HFF-Myc (cell line): ENCODE data around the gene RGS21.

Experiments used
- DNase-seq: peaks from one replicate; pipeline ENCODE4 v3.0.0-alpha.2; 2011; ENCODE audit warnings: low read depth; ENCODE audit errors: extremely low read depth
- H3K4me3 ChIP-seq: replicated peaks from 2 replicates; pipeline ENCODE4 v1.5.1; 2011; ENCODE audit warnings: low read depth, mild to moderate bottlenecking, control low read depth, low read length
- TF ChIP-seq, protein P1 (sequence below): IDR thresholded peaks from 2 replicates; pipeline ENCODE4 v1.5.1; 2012; ENCODE audit warnings: mild to moderate bottlenecking, low read depth, low read length, control low read depth; ENCODE audit errors: missing control alignments

Gene RGS21

DNA sequence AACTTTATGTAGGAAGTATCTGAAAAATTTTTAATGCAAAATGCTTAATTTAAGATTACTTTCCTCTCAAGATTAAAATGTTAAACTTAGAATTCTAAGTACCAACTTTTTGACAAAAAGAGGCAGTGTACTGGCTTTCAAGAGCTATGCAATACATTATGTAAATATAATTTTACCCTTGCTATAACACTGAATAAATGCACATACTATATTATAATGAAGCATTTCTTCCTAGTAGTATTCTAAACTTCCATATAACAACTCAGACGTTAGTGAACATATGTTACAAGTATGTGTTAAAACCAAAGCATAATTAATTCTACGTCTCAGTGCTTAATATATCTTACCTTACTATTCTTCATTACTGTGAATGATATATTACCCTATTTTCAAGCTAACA is 58.5 kb downstream of the RGS21 start:
- no peak overlapping the region for H3K4me3 ChIP-seq
- TF ChIP-seq, protein P1, sequence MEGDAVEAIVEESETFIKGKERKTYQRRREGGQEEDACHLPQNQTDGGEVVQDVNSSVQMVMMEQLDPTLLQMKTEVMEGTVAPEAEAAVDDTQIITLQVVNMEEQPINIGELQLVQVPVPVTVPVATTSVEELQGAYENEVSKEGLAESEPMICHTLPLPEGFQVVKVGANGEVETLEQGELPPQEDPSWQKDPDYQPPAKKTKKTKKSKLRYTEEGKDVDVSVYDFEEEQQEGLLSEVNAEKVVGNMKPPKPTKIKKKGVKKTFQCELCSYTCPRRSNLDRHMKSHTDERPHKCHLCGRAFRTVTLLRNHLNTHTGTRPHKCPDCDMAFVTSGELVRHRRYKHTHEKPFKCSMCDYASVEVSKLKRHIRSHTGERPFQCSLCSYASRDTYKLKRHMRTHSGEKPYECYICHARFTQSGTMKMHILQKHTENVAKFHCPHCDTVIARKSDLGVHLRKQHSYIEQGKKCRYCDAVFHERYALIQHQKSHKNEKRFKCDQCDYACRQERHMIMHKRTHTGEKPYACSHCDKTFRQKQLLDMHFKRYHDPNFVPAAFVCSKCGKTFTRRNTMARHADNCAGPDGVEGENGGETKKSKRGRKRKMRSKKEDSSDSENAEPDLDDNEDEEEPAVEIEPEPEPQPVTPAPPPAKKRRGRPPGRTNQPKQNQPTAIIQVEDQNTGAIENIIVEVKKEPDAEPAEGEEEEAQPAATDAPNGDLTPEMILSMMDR, result no peak

DNA sequence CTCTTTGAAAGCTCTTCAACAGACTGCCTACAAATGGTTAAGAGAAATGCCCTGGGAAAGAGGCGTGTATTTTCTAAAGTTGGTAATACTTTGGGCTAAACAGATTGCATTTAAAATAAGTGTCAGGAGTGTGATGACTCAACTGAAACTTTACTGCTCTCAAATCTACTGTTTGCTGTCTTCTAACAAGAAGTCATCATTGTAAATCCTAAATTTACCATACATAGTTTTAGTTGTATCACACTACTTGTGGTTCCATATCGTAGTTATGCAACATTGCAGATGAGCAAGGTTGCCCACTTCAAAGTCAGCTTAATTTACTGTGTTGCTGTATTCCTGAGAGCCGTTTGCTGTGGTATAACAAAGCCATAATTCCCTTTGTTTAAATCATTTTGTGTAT is 59.6 kb downstream of the RGS21 start:
- H3K4me3 ChIP-seq, result no peak overlapping the region
- TF ChIP-seq, protein P1, result no peak
- DNase-seq, result no peak

More for the DNA sequence above, 58.5 kb downstream of the RGS21 start:
- no peak for DNase-seq

DNA sequence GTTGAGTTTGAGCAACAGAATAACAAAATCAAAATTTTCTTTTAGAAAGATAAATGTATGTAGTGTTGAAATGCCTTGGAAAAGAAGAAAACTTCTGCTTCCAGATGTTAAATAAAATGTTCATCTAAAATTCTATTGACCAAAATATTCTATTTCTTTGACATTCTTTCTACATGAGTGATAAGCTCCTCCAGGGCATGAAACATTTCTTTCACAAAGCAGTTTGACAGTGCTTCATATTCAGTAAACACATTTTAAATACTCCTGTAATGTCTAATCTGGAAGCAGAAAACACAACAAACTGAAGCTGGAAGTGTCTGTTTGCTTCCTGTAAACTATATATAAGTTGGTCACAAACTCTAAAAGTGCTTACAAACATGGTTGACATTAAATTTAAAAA is 61.5 kb downstream of the RGS21 start:
- DNase-seq, result no peak
- TF ChIP-seq, protein P1, result no peak

DNA sequence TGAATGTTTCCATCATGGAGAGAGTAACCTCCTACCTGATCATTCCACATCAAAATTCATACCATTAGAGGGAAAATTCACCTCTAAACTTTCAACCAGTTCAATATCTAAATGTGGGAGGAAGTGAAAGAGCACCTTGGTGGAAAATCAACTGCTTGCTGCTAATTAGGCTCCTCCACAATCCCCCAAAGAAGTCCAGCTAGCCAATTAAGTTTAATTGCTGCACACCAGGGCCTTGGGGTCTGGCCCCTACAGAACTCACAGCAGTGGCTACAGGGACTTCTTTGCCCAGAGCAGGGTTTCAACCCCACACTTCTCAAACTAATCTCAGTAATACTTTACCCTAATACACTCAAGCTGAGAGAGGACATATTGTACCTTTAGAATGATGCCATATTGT is 62.1 kb downstream of the RGS21 start:
- no peak for DNase-seq
- no peak overlapping the region for H3K4me3 ChIP-seq

More for the DNA sequence above, 61.5 kb downstream of the RGS21 start:
- H3K4me3 ChIP-seq, result no peak overlapping the region

DNA sequence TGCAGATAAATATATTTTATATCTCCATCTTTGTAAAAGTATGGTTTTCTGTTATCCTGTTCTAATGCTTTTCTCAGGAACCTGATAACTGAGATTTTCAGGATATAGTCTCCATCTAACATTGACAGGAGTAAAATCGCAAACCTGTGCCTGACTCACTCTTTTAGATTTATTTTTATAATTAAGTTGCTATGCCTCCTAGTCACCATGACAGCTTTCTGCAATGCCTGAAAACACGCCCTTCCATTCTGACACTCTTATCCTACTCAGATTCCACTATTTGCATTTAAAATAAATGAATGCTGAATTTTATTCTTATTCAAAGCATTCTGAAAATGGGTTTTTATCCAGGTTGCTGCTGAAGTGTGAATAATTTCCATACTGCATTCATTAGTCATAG is 62.8 kb downstream of the RGS21 start:
- TF ChIP-seq, protein P1, result no peak
- no peak for DNase-seq
- H3K4me3 ChIP-seq, result no peak overlapping the region

More for the DNA sequence above, 62.1 kb downstream of the RGS21 start:
- TF ChIP-seq, protein P1, result no peak

DNA sequence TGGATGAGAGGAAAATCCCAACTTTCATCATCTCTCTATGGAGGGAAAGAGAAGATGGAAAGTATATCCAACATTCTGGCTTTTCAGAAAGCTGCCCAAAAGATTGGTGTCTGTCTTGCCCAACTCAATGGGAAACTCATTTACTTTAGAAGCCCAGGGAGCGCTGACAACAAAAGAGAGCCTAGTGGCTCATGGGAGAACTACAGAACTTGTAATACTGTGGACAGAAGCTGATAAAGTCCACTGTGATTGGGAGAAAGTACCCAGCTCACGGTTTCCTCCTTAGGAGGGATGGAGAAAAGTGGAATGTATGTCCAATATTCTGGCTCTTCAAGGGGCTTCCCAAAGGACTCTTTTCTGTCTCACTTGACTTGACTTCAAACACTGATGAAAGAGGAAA is 66.0 kb downstream of the RGS21 start:
- no peak for DNase-seq
- TF ChIP-seq, protein P1, result no peak
- no peak overlapping the region for H3K4me3 ChIP-seq

DNA sequence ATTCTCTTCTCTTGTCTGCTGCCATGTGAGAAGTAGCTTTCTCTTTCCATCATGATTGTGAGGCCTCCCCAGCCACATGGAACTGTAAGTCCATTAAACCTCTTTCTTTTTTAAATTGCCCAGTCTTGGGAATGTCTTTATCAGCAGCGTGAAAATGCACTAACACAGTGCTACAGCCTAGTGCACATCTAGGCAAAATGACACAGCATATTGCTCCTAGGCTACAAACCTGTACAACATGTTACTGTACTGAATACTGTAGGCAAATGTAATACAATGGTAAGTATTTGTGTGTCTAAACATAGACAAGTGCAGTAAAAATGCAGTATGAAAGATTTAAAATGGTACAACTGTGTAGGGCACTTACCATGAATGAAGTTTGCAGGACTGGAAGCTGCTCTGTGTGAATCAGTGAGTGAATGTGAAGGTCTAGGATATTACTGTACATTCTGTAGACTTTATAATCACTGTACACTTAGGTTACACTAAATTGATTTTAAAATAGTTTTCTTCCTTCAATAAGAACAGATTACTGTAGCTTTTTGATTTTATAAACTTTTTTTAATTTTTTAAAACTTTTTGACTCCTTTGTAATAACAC is 69.4 kb downstream of the RGS21 start:
- no peak for DNase-seq
- TF ChIP-seq, protein P1, result no peak
- H3K4me3 ChIP-seq, result no peak overlapping the region
